ENCODE measurements around the gene SNED1. TPM values are rescaled to one million over a fixed set of nuclear protein-coding genes. Genes with fewer than 3 reads are reported as not detected.
A peak's percentile ranks its signal among the peaks of the same experiment; 100 is the strongest.

SNED1 gene
- total RNA-seq, 2 donors from 2014 or later, result 0.34 to 7.1 TPM

DNA sequence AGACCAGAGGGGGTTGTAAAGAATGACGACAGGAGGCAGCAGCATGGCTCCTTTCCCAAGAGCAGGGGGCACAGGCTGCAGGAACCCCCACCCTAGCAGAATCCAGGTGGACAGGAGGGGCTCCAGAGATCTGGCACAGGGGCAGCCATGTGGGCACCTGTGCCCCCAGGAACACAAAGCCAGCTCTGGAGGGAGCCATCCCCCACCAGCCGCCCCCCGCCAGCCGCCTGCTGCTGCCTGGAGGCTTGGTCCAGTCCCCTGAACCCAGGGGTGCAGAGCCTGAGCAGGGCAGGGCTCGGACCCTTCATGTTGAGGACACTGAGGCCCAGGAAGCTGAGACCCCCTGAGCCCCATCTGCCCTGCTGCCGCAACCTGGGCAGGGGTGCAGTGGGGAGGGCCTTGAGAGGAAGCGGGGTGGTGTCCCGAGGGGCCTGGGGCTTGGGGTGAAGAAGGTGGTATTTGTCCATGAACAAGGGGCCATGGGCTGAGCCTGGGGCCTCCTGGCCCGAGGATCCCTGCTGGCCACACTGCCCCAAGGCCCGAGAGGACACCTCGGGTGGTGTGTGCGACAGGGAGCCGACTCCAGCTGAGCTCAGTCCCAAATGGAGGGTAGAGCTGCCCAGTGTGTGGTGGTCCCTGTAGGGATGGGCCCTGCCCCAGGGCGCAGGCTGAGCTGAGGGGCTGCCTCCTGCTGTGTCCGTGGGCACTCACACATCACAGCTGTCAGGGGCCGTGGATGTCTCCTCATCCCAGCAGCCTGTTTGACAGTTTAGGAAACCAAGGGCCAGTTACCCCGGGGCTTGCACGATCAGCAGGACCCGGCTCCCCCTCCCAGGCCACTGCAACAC is 39.8 kb upstream of the SNED1 start:
- no peaks in the 10 kb centered on the region for H3K36me3 Mint-ChIP-seq
- ATAC-seq (no peak), DNase-seq (ENCODE audit: low spot score in 2 of 2) (peak in 1 of 2 donors; percentile 51)
- no peak overlapping the region for H3K27ac Mint-ChIP-seq
- H3K9me3 Mint-ChIP-seq, result no peaks in the 10 kb centered on the region

DNA sequence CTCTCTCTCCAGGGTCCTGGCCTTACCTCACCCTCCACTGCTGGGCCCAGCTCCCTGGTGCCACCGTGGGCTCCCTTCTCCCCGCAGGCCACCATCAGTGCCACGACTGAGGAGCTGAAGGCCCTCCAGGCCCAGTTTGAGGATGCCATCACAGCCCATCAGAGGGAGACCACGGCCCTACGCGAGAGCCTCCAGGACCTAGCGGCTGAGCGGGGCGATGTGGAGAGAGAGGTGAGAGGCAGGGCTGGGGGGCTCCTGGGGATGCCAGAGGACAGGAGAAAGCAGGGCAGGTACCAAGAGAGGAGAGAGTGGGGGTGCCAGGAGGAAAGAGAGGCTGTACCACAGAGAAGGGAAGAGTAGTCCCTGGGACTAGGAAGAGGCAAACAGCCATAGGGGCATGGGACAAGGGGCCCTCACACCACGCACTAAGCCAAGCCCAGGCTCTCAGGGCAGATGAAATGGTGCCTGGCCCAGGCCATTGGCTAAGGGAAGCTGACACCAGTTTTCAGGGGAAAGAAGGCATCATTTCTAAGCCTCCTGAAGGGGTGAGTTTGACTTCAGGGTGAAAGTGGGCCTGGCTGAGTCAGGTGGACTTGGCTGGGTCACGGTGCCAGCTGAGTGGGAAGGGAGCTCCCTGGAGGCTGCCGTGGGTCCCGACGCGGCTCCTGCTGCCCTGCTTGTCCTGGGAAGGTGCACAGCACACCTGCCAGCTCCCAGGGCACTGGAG is 39.0 kb upstream of the SNED1 start:
- H3K27ac Mint-ChIP-seq, result no peak overlapping the region
- no peaks in the 10 kb centered on the region for H3K9me3 Mint-ChIP-seq
- DNase-seq (ENCODE audit: low spot score in 2 of 2) (peak in 1 of 2 donors; percentile 47), ATAC-seq (no peak)
- no peaks in the 10 kb centered on the region for H3K36me3 Mint-ChIP-seq

DNA sequence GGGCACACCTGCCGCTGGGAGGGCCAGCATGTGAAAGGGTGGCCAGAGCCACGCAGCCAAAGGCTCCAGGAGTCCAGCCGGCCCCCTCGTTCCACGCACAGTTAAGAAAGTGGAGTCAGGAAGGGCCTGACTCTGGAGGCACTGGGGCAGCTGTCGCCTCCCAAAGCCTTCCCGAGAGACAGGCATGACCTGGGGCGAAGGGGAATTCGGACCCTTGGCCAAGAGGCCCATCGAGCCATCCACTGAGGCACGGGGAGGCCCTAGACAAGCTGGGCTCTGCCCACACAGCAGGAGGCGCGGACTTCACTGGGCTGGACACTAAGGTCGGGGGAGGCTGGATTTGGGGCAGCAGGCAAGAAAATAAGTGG is 38.5 kb upstream of the SNED1 start:
- DNase-seq (ENCODE audit: low spot score in 2 of 2) (peak in 1 of 2 donors; percentile 39), ATAC-seq (no peak)
- Mint-ChIP-seq H3K9me3 (no peaks in the 10 kb centered on the region), H3K27ac (no peak overlapping the region), H3K36me3 (no peaks in the 10 kb centered on the region)

DNA sequence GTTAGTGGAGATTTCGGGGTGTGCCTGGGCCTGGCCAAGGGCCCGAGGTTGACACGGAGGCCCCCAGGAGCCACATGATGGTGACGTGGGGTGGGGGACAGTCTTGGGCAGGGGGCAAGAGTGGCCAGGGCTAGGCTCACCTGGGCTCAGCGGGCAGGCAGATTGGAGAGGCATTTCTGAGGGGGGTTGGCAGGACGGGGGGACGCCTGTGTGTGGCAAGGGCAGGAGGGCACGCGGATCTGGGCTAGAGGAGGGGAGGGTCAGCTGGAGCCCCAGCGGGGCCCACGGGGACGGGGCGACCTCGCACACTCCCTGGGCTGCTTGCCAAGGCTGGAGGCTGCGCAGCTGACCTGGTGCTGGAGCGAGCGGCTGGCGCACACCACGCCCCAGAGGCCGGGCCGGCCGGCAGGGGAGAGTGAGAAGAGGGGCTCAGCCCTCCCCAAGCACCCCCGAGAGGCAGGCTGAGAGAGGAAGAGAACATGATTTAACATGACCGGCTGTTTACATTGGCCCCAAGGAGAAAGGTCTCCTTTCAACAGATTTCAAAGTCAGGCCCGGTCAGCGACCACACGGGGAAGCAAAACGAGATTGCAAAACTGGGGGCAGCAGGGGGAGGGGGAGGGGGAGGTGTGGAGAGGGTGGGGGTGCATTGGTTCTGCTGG is 38.0 kb upstream of the SNED1 start:
- DNase-seq (ENCODE audit: low spot score in 2 of 2) (no peak), ATAC-seq (no peak)
- Mint-ChIP-seq H3K27ac (no peak overlapping the region), H3K9me3 (no peaks in the 10 kb centered on the region), H3K36me3 (no peaks in the 10 kb centered on the region)

DNA sequence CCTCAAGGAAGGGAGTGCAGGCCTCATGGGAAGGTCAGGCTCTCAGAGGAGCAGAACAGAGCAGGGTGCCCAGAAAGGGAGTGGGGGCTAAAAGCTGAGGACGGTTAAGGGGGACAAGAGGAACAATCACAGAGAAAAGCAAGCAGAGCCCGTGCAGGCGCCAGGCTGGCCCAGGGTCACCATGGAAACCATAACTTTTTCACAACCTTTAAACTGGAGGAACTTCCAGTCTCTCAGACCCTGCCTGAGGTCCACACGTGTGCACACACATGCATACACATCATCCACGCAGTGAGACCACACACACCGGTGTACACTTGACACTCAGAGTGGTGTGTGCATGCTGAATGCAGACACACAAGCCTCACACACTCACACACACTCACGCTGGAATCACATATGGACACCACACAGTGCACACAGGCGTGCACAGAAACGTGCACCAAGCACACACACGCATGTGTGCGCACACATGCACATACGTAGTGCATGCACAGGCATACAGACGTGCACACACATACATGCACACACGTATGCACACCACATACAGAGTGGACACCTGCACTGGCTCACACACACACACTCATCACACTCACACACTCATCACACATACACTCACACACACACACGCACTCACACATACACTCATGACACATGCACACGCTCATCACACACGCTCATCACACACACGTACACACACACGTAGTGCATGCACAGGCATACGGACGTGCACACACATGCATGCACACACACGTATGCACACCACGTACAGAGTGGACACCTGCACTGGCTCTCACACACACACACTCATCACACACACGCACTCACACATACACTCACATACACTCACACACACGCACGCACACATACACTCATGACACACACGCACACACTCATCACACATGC is 37.2 kb upstream of the SNED1 start:
- H3K36me3 Mint-ChIP-seq, result no peaks in the 10 kb centered on the region
- H3K27ac Mint-ChIP-seq, result no peak overlapping the region
- DNase-seq (ENCODE audit: low spot score in 2 of 2) (no peak), ATAC-seq (no peak)
- H3K9me3 Mint-ChIP-seq, result no peaks in the 10 kb centered on the region

DNA sequence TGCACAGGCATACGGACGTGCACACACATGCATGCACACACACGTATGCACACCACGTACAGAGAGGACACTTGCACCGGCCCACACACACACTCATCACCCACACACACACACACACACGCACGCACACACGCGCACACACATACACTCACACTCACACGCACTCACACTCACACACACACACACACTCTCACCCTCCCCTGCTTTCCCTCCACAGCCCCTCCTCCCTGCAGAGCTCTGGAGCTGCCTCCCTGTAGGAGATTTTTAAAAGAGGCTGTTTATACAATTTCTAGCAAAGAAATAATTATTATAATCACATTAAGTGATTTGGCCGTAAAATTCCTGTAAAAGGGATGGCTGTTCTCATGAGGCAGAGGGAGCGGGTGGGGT is 36.5 kb upstream of the SNED1 start:
- Mint-ChIP-seq H3K9me3 (no peaks in the 10 kb centered on the region), H3K27ac (no peak overlapping the region), H3K36me3 (no peaks in the 10 kb centered on the region)
- DNase-seq (ENCODE audit: low spot score in 2 of 2), result no peak
- no peak for ATAC-seq

DNA sequence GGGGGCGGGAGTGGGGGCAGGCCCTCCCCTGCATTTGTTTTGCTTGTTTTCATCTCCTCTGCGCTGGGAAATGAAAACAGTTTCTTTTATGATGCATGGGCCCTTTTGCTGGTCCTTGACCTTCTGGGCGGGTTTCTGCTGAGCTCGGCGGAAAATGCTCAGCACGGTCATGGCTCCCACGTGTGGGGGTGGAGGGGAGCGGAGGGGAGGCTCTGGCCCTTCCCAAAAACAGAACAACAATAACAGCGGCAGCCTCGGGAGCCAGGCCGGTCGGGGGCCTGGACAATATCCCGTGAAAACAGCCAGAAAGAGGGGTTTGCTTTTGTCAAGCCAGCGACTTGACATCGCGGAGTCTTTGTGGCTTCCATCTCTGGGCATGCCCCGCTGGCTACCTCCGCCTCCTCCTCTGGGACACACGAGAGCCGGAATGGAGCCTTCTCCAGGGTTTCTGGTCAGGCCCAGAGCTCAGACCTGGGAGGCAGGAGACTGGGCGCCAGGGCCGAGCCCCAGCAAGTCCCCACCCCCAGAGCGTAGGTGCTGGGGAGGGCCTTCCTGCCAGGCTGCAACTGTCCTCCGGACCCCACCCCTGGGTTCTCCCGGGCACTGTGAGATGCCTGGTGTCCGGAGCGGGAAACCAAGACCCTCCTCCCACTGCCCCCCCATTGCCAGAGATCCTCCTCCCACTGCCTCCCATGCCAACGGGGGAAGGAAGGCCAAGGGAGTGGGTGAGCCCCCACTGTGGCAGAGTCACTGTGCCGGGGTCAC is 35.9 kb upstream of the SNED1 start:
- Mint-ChIP-seq H3K9me3 (no peaks in the 10 kb centered on the region), H3K36me3 (no peaks in the 10 kb centered on the region), H3K27ac (no peak overlapping the region)
- DNase-seq (ENCODE audit: low spot score in 2 of 2) (no peak), ATAC-seq (no peak)

DNA sequence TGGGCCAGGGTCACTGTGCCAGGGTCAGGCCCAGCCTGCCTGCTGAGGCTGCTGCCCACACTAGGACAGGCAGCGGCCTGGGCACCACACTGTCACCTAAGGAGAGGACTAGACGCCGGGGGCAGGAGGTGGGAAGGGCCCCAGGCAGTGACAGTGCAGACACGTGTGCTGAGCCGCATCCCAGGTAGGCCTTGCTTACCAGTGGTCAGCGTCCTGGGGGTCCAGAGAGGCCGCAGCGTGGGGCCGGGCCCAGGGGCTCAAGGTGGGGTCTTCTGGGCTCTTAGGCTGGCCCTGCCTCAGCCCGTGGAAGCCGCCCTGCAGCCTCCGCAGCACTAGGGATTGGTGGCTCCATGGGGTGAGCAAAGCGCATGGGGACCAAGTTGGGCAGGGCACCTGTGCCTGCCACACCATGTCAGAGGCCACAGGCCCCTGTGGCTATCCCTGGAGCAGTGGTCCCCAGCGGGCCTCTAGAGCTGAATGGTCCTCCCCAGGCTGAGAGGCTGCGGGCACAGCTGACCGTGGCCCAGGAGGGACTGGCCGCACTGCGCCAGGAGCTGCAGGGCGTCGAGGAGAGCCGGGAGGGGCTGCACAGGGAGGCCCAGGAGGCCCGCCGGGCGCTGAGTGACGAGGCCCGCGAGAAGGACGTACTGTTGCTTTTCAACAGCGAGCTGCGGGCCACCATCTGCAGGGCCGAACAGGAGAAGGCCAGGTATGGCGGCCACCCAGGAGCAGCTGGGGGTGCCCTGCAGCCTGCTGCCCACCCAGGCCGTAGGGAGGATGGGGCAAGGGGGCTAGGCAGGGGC is 35.2 kb upstream of the SNED1 start:
- peak in 1 of 2 donors; percentile 50 for DNase-seq (ENCODE audit: low spot score in 2 of 2)
- Mint-ChIP-seq H3K27ac (no peak overlapping the region), H3K9me3 (no peaks in the 10 kb centered on the region), H3K36me3 (no peaks in the 10 kb centered on the region)
- ATAC-seq, result no peak

DNA sequence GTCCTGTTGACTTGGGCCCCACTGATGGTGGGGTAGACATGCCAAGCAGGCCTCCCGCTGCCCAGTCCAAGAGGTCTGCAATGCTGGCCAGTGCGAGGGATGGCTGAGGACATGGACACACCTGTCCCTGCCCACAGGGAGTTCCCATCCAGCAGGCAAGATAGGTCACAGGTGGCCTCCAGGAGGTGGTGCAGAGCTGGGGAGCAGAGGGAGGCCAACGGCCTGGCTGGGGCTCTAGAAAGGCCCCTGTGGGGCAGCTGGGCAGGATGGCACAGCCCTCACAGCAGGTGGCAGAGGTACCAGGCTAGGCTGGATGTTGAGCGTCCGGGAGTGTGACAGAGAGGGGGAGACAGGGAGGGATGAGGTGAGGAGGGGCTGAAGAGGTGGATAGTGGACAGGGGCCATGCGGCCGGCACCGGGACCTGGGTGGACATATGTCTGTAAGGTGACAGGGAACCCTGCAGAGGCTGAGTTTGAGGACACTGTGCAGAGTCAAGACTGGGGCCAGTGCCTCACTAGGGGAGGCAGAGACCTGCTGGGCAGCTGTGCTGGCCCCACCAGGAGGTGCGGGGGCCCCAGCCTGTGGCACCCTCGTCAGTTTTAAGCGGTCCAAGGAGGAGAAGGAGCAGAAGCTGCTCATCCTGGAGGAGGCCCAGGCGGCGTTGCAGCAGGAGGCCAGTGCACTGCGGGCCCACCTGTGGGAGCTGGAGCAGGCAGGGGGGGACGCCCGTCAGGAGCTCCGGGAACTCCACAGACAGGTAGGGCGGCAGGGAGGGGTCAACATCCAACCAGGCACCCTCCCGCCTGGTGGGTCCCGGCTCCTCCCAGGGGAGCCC is 34.3 kb upstream of the SNED1 start:
- peak in 1 of 2 donors; percentile 48 for DNase-seq (ENCODE audit: low spot score in 2 of 2)
- no peak overlapping the region for H3K27ac Mint-ChIP-seq
- H3K9me3 Mint-ChIP-seq, result no peaks in the 10 kb centered on the region
- ATAC-seq, result no peak
- H3K36me3 Mint-ChIP-seq, result no peaks in the 10 kb centered on the region

DNA sequence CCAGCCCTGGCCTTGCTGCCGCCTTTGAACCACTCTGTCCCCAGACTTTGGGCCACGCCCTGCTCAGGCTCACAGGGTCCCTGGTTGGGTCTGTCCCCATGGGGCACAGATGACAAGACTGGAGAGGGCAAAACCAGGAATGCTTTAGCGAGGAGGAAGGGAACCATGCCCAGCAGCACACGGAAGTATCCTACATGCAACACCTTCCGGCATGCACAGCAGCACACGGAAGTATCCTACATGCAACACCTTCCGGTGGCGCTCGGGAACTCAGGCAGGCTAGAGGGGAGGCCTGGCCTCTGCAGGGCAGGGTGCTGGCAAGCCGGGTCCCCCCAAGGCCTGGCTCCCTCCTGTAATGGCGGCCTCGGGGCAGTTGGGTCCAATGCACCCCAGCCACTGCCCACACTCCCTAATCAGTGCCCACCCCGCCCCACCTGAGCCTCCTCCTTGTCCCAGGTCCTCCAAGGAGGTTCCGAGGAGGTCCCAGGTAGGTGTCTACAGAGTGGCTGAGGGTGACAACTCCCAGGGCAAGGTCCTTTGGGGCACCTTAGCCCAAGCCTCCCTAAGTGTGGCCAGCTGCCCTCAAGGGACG is 33.6 kb upstream of the SNED1 start:
- DNase-seq (ENCODE audit: low spot score in 2 of 2), result peak in 1 of 2 donors; percentile 26
- no peak overlapping the region for H3K27ac Mint-ChIP-seq
- H3K9me3 Mint-ChIP-seq, result no peaks in the 10 kb centered on the region
- ATAC-seq, result no peak
- no peaks in the 10 kb centered on the region for H3K36me3 Mint-ChIP-seq

DNA sequence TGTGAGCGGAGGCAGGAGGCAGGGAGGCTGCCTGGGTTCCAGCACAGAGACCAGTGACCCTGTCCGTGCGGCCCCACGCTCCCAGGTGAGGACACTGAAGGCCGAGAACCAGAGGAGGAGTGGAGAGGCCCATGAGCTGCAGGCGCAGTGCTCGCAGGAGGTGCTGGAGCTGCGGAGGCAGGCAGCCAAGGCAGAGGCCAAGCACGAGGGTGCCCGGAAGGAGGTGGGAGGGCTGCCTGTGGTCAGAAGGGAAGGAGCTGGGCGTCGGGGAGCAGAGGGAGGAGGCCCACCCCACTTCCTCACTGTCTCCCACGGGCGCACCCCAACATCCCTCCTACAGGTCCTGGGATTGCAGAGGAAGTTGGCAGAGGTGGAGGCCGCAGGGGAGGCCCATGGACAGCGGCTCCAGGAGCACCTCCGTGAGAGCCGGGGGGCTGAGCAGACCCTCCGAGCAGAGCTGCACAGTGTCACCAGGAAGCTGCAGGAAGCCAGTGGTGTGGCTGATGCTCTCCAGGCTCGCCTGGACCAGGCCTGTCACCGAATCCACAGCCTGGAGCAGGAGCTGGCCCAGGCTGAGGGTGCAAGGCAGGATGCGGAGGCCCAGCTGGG is 33.0 kb upstream of the SNED1 start:
- no peaks in the 10 kb centered on the region for H3K36me3 Mint-ChIP-seq
- no peak overlapping the region for H3K27ac Mint-ChIP-seq
- DNase-seq (ENCODE audit: low spot score in 2 of 2) (peak in 1 of 2 donors; percentile 53), ATAC-seq (no peak)
- no peaks in the 10 kb centered on the region for H3K9me3 Mint-ChIP-seq

DNA sequence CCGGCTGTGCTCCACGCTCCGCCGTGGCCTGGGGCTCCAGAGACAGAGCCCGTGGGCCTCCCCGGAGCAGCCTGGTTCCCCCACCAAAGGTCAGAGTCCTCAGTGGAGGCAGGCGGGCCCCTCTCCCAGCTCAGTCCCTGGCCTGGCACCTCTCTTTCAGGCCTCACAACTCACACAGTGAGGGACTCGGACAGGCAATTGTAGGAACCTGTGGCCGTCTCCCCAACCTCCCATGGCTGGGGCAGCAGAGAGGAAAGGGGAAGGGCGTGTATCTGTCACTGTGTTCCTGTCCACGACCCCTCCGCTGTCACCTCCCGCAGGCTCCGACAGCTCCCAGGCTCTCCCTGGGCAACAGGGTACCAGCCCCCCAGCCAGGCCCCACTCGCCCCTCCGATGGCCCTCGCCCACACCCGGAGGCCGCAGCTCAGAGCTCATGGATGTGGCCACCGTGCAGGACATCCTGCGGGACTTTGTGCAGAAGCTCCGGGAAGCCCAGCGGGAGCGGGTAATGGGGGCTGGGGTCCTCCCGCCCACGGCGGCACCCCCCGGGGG is 32.4 kb upstream of the SNED1 start:
- ATAC-seq (no peak), DNase-seq (ENCODE audit: low spot score in 2 of 2) (peak in 1 of 2 donors; percentile 53)
- Mint-ChIP-seq H3K36me3 (no peaks in the 10 kb centered on the region), H3K27ac (no peak overlapping the region), H3K9me3 (no peaks in the 10 kb centered on the region)

DNA sequence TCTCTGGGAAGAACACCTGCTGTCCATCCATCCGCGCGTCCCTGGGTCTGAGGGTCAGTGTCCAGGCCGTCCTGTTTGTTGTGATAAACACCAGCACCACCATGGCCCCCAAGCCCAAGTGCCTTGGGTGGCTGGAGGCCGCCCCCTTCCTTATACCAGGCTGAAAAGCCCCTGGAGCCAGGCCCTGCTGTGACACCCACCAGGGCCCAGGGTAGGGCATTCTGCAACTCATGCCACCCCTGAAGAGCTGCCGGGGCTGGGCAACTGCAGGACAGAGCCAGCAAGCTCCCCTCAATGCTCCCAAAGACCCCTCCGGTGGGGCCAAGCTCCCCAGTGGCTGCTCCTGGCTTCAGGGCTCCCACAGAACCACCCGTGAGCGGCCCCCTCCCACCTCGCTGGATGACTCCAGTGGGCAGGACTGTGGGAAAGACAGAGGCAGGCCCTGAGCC is 31.9 kb upstream of the SNED1 start:
- Mint-ChIP-seq H3K36me3 (no peaks in the 10 kb centered on the region), H3K27ac (no peak overlapping the region), H3K9me3 (no peaks in the 10 kb centered on the region)
- DNase-seq (ENCODE audit: low spot score in 2 of 2) (peak in 1 of 2 donors; percentile 42), ATAC-seq (no peak)

Data from activated naive CD4-positive, alpha-beta T cell treated with anti-CD3 and anti-CD28 coated beads, Interleukin-2, amount 50 U/mL, for 72 hours (primary cell).